ENCODE results near the gene DDX54. TPM values are rescaled to one million over a fixed set of nuclear protein-coding genes. Genes with fewer than 3 reads are reported as not detected.
"Not testable (repeated sequence)": the region's sequence is repeated elsewhere in the genome, so short reads cannot be mapped to it uniquely, and the experiment has no call there.

DDX54 gene
- total RNA-seq, 2 donors from 2014 or later: 81.4 to 82.7 TPM

- H3K9me3 Mint-ChIP-seq: no peaks in the 10 kb centered on the region
- H3K27me3 Mint-ChIP-seq (ENCODE audit: low read depth): peaks cover 6% of the 10 kb centered on the region
- ATAC-seq (replicated peaks in 1 of 2): no peak
- no peaks in the 10 kb centered on the region for H3K36me3 Mint-ChIP-seq (ENCODE audit: insufficient read depth in 2 of 2)
- no peak overlapping the region for H3K4me3 Mint-ChIP-seq
- no peak for DNase-seq
- H3K27ac Mint-ChIP-seq: no peak overlapping the region
- H3K4me1 Mint-ChIP-seq (ENCODE audit: low read depth): peaks cover 10% of the 10 kb centered on the region
Measured at GRCh38 chr12:113144806-113145205, 40.5 kb downstream of the DDX54 start.

GRCh38 chr12:113143959-113144358 is 41.3 kb downstream of the DDX54 start:
- Mint-ChIP-seq H3K36me3 (ENCODE audit: insufficient read depth in 2 of 2) (no peaks in the 10 kb centered on the region), H3K4me1 (ENCODE audit: low read depth) (peaks cover 10% of the 10 kb centered on the region), H3K27ac (no peak overlapping the region), H3K4me3 (no peak overlapping the region), H3K27me3 (ENCODE audit: low read depth) (peaks cover 6% of the 10 kb centered on the region), H3K9me3 (no peaks in the 10 kb centered on the region)
- ATAC-seq (replicated peaks in 1 of 2): no peak
- DNase-seq: no peak

GRCh38 chr12:113142886-113143332 is 42.4 kb downstream of the DDX54 start:
- Mint-ChIP-seq H3K27me3 (ENCODE audit: low read depth) (peaks cover 6% of the 10 kb centered on the region), H3K27ac (no peak overlapping the region), H3K9me3 (no peaks in the 10 kb centered on the region), H3K4me1 (ENCODE audit: low read depth) (peaks cover 13% of the 10 kb centered on the region), H3K36me3 (ENCODE audit: insufficient read depth in 2 of 2) (no peaks in the 10 kb centered on the region), H3K4me3 (no peak overlapping the region)
- ATAC-seq (replicated peaks in 1 of 2) (no peak), DNase-seq (no peak)

- ATAC-seq (replicated peaks in 1 of 2): peak; percentile 88 to 90
- H3K36me3 Mint-ChIP-seq (ENCODE audit: insufficient read depth in 2 of 2): no peaks in the 10 kb centered on the region
- H3K4me3 Mint-ChIP-seq: peak overlapping the region in 1 of 2 donors; percentile 4
- peaks cover 2% of the 10 kb centered on the region for H3K27me3 Mint-ChIP-seq (ENCODE audit: low read depth)
- no peaks in the 10 kb centered on the region for H3K9me3 Mint-ChIP-seq
- peak; percentile 21 to 32 for DNase-seq
- peaks cover 15% of the 10 kb centered on the region for H3K4me1 Mint-ChIP-seq (ENCODE audit: low read depth)
- H3K27ac Mint-ChIP-seq: peak overlapping the region; percentile 40
Measured at GRCh38 chr12:113142173-113142885, 42.9 kb downstream of the DDX54 start.

- not testable (repeated sequence) for DNase-seq; ATAC-seq (replicated peaks in 1 of 2); H3K27me3 Mint-ChIP-seq (ENCODE audit: low read depth); H3K36me3 Mint-ChIP-seq (ENCODE audit: insufficient read depth in 2 of 2); H3K27ac Mint-ChIP-seq; H3K9me3 Mint-ChIP-seq
- Mint-ChIP-seq H3K4me1 (ENCODE audit: low read depth) (peaks cover 18% of the 10 kb centered on the region), H3K4me3 (peak overlapping the region in 1 of 2 donors; percentile 4)
Measured at GRCh38 chr12:113141716-113142115, 43.6 kb downstream of the DDX54 start.

GRCh38 chr12:113140706-113141105 is 44.6 kb downstream of the DDX54 start:
- no peak overlapping the region for H3K4me3 Mint-ChIP-seq

GRCh38 chr12:113138826-113139225 is 46.5 kb downstream of the DDX54 start:
- no peaks in the 10 kb centered on the region for H3K9me3 Mint-ChIP-seq
- no peaks in the 10 kb centered on the region for H3K27me3 Mint-ChIP-seq (ENCODE audit: low read depth)

More at GRCh38 chr12:113140706-113141105, 44.6 kb downstream of the DDX54 start:
- Mint-ChIP-seq H3K9me3 (no peaks in the 10 kb centered on the region), H3K27me3 (ENCODE audit: low read depth) (no peaks in the 10 kb centered on the region), H3K27ac (peak overlapping the region; percentile 40), H3K4me1 (ENCODE audit: low read depth) (peaks cover 29% of the 10 kb centered on the region), H3K36me3 (ENCODE audit: insufficient read depth in 2 of 2) (no peaks in the 10 kb centered on the region)
- ATAC-seq (replicated peaks in 1 of 2): no peak
- no peak for DNase-seq

GRCh38 chr12:113137861-113138783 is 47.2 kb downstream of the DDX54 start:
- H3K4me1 Mint-ChIP-seq (ENCODE audit: low read depth): peaks cover 37% of the 10 kb centered on the region
- H3K27me3 Mint-ChIP-seq (ENCODE audit: low read depth): no peaks in the 10 kb centered on the region
- no peaks in the 10 kb centered on the region for H3K36me3 Mint-ChIP-seq (ENCODE audit: insufficient read depth in 2 of 2)
- H3K27ac Mint-ChIP-seq: no peak overlapping the region
- no peak overlapping the region for H3K4me3 Mint-ChIP-seq
- H3K9me3 Mint-ChIP-seq: no peaks in the 10 kb centered on the region
- ATAC-seq (replicated peaks in 1 of 2) (no peak), DNase-seq (no peak)

More at GRCh38 chr12:113138826-113139225, 46.5 kb downstream of the DDX54 start:
- H3K4me3 Mint-ChIP-seq: no peak overlapping the region
- ATAC-seq (replicated peaks in 1 of 2): no peak
- peaks cover 37% of the 10 kb centered on the region for H3K4me1 Mint-ChIP-seq (ENCODE audit: low read depth)
- no peaks in the 10 kb centered on the region for H3K36me3 Mint-ChIP-seq (ENCODE audit: insufficient read depth in 2 of 2)
- H3K27ac Mint-ChIP-seq: no peak overlapping the region
- DNase-seq: no peak

GRCh38 chr12:113136990-113137511 is 48.2 kb downstream of the DDX54 start:
- H3K9me3 Mint-ChIP-seq: no peaks in the 10 kb centered on the region
- no peaks in the 10 kb centered on the region for H3K36me3 Mint-ChIP-seq (ENCODE audit: insufficient read depth in 2 of 2)
- peak overlapping the region in 1 of 2 donors; percentile 81 for H3K4me3 Mint-ChIP-seq
- H3K27ac Mint-ChIP-seq: no peak overlapping the region
- ATAC-seq (replicated peaks in 1 of 2) (no peak), DNase-seq (no peak)
- peaks cover 33% of the 10 kb centered on the region for H3K4me1 Mint-ChIP-seq (ENCODE audit: low read depth)
- H3K27me3 Mint-ChIP-seq (ENCODE audit: low read depth): no peaks in the 10 kb centered on the region

- Mint-ChIP-seq H3K9me3 (no peaks in the 10 kb centered on the region), H3K27ac (peak overlapping the region; percentile 84), H3K4me3 (peak overlapping the region; percentile 81 to 90), H3K36me3 (ENCODE audit: insufficient read depth in 2 of 2) (no peaks in the 10 kb centered on the region), H3K4me1 (ENCODE audit: low read depth) (peaks cover 32% of the 10 kb centered on the region), H3K27me3 (ENCODE audit: low read depth) (no peaks in the 10 kb centered on the region)
- ATAC-seq (replicated peaks in 1 of 2) (peak; percentile 76 to 78), DNase-seq (peak; percentile 83 to 85)
Measured at GRCh38 chr12:113136128-113136989, 48.9 kb downstream of the DDX54 start.

GRCh38 chr12:113135178-113136127 is 49.8 kb downstream of the DDX54 start, which contains the start of gene RASAL1:
RASAL1 (minus strand) TSS chr12:113135761; CDS start chr12:113135462, 299 bp downstream.
- H3K27me3 Mint-ChIP-seq (ENCODE audit: low read depth): no peaks in the 10 kb centered on the region
- ATAC-seq (replicated peaks in 1 of 2) (peak; percentile 91), DNase-seq (peak; percentile 95)
- H3K27ac Mint-ChIP-seq: peak within 1 kb of the TSS; percentile 84
- no peaks in the 10 kb centered on the region for H3K36me3 Mint-ChIP-seq (ENCODE audit: insufficient read depth in 2 of 2)
- no peaks in the 10 kb centered on the region for H3K9me3 Mint-ChIP-seq
- peaks cover 33% of the 10 kb centered on the region for H3K4me1 Mint-ChIP-seq (ENCODE audit: low read depth)
- peak within 1 kb of the TSS; percentile 81 to 90 for H3K4me3 Mint-ChIP-seq

All from activated T-cell treated with anti-CD3 and anti-CD28 coated beads, Interleukin-2, amount 50 U/mL, for 72 hours (primary cell).